ENCODE data around the gene KPTN. TPM values are rescaled to one million over a fixed set of nuclear protein-coding genes. Genes with fewer than 3 reads are reported as not detected.

The KPTN gene
- total and polyA plus RNA-seq, 7 donors: 4.4 to 12.2 (median 4.8) TPM

- peak overlapping the region in 2 of 4 donors; percentile 97 to 98 for H3K4me3 ChIP-seq
- WGBS, 2 donors: 10 to 47% methylated on average over 11 of the region's 11 CpGs
- no peak for DNase-seq
- no peaks in the 10 kb centered on the region for H3K36me3 ChIP-seq
- intact Hi-C loops (cut with DNase I): loop anchor here (2.0 kb wide), 1 partner anchor 186 kb away; no protein-coding TSS in a partner anchor
- H3K4me1 ChIP-seq: peaks cover 0 to 78% (median 69%) of the 10 kb centered on the region in 4 donors
- TF ChIP-seq CTCF (IDR thresholded peaks at IDR 0.05): no peak
- TF ChIP-seq EP300 (IDR thresholded peaks at IDR 0.05): no peak
- peak in 1 of 2 donors; percentile 9 for TF ChIP-seq POLR2A (IDR thresholded peaks at IDR 0.05)
- TF ChIP-seq POLR2AphosphoS5 (IDR thresholded peaks at IDR 0.05): no peak
- H3K27me3 ChIP-seq: no peaks in the 10 kb centered on the region
- H3K9me3 ChIP-seq: no peaks in the 10 kb centered on the region
- peak overlapping the region; percentile 98 to 100 (median 99) for H3K27ac ChIP-seq
Measured at GRCh38 chr19:47512183-47512947, 28.3 kb upstream of the KPTN start.

- intact Hi-C loops (cut with DNase I): loop anchor here (2.0 kb wide), 1 partner anchor 187 kb away; no protein-coding TSS in a partner anchor
- Histone ChIP-seq H3K27ac (peak overlapping the region; percentile 98 to 100 (median 99)), H3K36me3 (no peaks in the 10 kb centered on the region), H3K27me3 (no peaks in the 10 kb centered on the region), H3K9me3 (no peaks in the 10 kb centered on the region), H3K4me1 (peaks cover 0 to 85% (median 76%) of the 10 kb centered on the region in 4 donors), H3K4me3 (no peak overlapping the region)
- TF ChIP-seq CTCF (IDR thresholded peaks at IDR 0.05): no peak
- TF ChIP-seq POLR2AphosphoS5 (IDR thresholded peaks at IDR 0.05): peak in 1 of 4 donors; percentile 29
- DNase-seq: no peak
- WGBS, 2 donors: 28 to 64% methylated on average over 7 of the region's 7 CpGs
Measured at GRCh38 chr19:47511681-47512080, 27.7 kb upstream of the KPTN start.

GRCh38 chr19:47511128-47511517, 27.1 kb upstream of the KPTN start:
- Histone ChIP-seq H3K27me3 (no peaks in the 10 kb centered on the region), H3K9me3 (no peaks in the 10 kb centered on the region), H3K36me3 (peaks cover 0 to 3% (median 0%) of the 10 kb centered on the region in 4 donors), H3K4me3 (no peak overlapping the region), H3K4me1 (peaks cover 0 to 90% (median 81%) of the 10 kb centered on the region in 4 donors), H3K27ac (peak overlapping the region; percentile 98 to 100 (median 99))
- TF ChIP-seq CTCF (IDR thresholded peaks at IDR 0.05) (no peak), POLR2AphosphoS5 (IDR thresholded peaks at IDR 0.05) (no peak), EP300 (IDR thresholded peaks at IDR 0.05) (no peak), POLR2A (IDR thresholded peaks at IDR 0.05) (no peak)
- WGBS, 2 donors: 81 to 82% methylated on average over 6 of the region's 6 CpGs
- intact Hi-C loops (cut with DNase I): no loop called here
- DNase-seq: no peak

- intact Hi-C loops (cut with DNase I): no loop called here
- Histone ChIP-seq H3K36me3 (peaks cover 0 to 5% (median 0%) of the 10 kb centered on the region in 4 donors), H3K27me3 (no peaks in the 10 kb centered on the region), H3K4me3 (no peak overlapping the region), H3K9me3 (no peaks in the 10 kb centered on the region), H3K4me1 (peaks cover 0 to 86% (median 81%) of the 10 kb centered on the region in 4 donors), H3K27ac (peak overlapping the region; percentile 98 to 100 (median 99))
- WGBS, 2 donors: 80 to 85% methylated on average over 12 of the region's 12 CpGs
- no peak for TF ChIP-seq POLR2A (IDR thresholded peaks at IDR 0.05)
- TF ChIP-seq POLR2AphosphoS5 (IDR thresholded peaks at IDR 0.05): no peak
- no peak for TF ChIP-seq CTCF (IDR thresholded peaks at IDR 0.05)
- TF ChIP-seq EP300 (IDR thresholded peaks at IDR 0.05): no peak
- DNase-seq: no peak
Measured at GRCh38 chr19:47510516-47511127, 26.6 kb upstream of the KPTN start.
